ENCODE results near the gene CPM.

The CPM gene

DNA sequence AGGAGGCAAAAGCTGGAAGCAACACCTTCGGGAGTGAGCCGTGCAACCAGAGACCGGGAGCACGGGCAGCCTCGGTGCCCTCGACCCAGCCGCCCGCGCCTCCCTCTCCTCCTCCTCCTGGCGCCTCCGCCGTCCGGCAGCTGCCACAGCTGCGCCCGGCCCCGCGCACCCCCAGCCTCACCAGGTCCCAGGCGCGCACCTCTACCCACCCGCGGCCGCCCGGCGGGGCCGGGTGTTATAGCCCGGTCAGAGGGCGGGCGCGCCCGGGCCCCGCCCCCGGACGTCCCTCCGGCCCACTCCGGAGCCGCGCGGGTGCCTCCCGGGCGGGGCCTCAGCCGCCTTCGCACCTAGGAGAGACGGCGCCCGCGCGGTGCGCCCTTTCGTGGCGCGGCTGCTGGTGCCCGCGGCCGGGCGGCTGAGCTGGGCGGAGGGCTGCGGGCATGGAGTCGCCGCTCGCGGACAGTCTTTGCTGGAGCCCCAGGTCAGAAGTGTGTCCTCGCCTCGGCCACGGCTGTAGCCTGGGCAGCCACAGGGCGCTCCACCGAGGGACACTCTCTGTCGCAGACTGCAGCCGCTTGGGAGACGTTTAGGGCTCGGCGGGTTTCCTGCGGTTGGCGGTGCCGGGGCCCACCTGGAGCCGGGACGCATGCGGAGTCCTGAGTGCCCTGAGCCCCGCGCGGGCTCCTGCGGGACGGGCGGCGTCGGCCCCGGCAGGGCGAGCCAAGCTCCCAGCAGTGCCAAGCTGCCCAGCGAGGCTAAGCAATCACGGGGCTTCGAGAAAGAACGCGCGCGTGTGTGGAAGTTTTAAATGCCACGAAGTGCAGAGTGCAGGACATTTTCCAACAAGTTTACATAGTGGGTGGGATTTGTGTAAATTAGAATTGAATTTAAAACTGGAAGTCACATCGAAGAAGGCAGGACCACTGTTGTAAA, at the start of gene CPM:
TSS of gene CPM (minus strand) at position 211 of the 933 bp plus-strand sequence. CDS start 334 bp downstream, outside the sequence.
- DNase-seq (ENCODE audit: low spot score): peak; percentile 52

DNA sequence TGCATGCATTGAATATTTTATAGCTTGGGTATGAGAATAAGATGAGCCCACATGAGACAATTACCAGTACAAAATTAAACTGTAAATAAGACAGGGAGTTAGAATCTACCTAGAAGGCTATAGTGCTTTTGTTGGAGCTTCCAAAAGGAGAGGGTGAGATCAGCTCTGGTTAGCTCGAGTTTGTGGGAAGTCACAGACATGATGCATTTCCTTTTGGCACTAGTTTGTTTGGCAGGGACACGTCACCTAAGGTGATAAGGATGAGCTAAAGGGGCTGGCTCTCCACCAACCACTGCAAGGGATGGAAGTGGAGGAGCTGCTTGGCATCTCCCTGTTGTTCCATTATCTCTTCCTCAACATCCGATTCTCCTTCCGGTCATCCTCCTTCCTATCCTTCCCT, 48.5 kb upstream of the CPM start:
- no peak for DNase-seq (ENCODE audit: low spot score)

DNA sequence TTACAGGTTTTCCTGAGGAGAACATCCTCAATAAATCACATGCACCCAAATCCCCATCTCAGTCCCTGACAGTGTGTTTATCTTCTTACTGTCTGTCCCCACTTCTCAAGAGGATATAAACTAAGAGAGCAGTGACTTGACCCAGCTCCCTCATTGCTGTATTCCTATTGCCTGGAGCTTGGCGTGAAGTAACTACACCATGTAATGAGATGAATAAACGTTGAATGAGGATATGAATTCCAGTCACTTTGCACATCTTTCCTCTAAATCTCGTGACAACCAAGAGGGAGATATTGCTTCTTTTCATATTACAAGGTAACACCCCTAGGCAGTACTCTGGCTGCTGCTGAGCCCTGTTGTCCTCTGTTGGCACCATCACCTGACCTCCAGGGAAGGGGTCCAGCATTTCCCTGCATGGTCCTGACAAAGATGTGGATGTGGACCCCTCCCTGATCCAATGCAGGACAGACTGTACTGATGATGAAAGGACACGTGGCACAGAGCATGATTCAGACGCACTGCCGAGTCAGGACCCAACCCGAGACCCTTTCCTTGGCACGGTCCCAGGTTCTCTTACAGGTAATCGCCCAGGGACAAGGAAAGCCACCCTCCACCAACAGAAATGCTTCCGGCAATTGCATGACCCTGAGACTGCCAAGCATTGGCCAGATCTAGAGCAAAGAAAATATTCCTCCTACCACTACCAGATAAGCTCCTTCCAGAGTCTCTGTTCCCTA, 47.7 kb upstream of the CPM start:
- no peak for DNase-seq (ENCODE audit: low spot score)

DNA sequence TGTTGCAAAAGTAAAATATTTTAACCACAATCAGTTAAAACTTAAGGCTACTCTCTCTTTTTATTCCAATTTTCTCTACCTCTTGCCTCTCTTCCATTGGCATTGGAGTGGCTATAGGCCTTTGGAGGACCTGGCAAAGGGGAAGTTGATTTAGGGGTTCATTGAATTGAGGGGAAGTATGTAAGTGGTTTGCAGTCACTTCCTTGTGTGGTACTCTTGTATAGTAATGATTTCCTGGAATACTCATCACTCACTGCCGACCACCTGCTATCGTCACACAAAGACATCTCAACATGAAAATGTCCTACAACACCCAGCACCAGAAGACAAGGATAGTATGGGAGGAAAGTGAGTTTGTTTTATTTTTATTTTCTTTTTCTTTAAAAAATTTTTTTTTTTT, 45.7 kb upstream of the CPM start:
- no peak for DNase-seq (ENCODE audit: low spot score)

DNA sequence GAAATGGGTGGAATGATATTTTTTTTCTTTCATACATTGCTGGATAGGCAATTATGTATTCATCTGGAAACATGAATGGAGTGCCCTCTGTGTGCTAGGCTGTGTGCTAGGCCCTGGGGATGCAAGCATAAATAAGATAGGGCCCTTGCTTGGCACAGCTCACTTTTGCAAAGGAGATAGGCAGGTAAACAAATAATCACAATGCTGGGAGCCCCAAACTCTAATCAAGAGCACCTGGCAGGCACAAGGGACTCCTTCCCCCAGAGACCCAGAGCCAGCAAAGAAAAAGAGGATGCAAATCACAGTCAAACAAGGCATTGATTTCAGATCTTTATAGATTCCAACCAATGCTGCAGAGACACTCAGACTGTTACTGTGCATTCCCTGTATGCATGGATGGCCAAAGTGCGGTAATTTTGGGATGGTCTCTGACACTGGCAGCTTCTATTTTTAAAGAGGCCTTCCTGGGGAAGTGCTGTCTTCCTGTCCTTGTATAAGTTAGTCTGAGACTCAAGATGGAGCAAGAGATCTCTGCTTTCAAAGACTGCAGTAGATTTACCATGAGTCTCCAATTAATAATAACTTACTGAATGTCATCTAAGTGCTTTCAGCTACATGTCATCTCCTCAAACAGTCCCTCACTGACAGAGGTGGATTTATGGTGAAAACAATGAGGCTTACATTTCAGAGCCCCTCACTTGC, 45.1 kb upstream of the CPM start:
- no peak for DNase-seq (ENCODE audit: low spot score)

DNA sequence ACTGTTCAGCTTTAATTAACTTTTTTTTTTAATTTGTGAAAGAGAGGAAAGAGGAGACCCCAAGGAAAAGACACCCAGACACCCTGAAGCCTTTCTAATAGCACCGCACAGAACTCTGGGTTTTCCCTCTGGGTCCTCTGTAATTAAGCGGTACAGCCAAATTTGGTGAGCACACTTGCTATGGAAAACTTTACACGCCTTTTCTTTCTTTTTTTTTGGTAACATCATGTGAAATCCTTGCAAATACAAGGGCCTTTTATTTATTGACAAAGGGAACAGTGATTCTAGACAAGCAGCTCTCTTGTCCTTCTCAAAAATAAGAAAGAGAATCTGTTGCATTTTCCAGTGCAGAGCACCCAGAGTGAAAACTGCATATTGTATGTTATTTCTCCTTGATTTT, 44.4 kb upstream of the CPM start:
- no peak for DNase-seq (ENCODE audit: low spot score)

DNA sequence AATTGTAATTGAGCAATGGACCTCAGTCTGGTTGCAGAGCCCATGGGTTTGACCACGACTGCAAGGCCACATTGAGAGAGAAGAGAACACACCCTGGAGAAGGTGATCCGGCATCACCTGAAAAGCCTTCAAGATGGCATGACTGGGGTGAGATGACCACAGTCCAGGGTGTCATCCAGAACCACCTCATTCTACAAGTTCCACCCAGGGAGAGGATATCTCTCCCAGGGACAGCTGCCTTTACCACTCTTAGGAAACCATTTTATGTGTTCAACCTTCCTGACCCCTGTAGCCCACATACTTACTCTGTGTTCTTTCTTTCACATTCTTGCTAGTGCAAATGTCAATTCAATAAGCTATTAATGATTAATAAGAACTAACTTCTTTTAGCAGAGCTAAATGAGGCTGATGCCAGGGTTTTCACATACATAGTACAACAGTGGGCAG, 43.4 kb upstream of the CPM start:
- no peak for DNase-seq (ENCODE audit: low spot score)

DNA sequence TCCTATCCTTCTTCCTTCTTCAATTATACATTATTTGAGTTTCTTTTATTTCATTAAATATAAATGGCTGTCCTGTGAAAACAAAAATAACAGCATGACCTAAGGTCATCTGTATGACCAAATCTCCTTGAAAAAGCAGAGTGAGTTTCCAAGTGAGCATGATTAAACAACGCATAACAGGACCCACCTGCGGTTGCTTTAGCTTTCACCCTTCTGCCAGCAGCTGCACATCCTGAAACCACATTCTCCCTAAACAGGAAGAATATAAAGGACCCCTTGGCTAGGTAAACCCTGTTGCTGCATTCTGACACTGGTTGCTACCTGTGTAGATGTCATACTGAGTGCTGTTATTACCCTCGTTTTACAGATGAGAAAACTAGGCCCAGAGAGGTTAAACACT, 42.8 kb upstream of the CPM start:
- no peak for DNase-seq (ENCODE audit: low spot score)

DNA sequence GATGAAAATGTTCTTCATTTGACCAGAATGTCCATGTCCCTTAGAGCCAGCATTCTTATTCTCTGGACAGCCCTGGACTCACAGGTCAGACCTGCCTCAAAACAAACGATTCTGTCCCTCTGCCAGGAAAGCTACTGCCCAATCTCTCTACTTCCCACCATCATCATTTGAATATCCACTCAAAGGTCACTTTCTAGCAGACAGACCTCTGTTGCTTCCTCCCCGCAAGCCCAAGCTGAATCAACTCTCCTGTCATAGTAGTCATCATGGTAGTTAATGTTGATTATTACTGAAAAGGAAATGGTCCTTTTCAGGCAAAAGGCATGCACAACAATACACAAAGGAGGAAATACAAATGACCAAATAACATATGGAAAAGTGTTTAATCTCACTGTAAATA, 39.6 kb upstream of the CPM start:
- no peak for DNase-seq (ENCODE audit: low spot score)

DNA sequence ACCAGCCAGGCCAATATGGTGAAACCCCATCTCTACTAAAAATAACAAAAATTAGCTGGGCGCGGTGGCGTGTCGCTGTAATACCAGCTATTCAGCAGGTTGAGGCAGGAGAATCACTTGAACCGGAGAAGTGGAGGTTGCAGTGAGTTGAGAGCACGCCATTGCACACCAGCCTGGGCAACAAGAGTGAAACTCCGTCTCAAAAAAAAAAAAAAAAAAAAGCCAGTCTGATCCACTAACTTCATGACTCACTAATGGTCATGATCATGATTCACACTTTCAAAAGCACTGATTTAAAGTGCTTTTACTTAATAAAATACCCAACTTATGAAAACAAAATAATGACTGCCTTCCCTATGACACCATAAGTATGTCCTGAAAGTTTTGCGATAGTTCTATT, 38.4 kb upstream of the CPM start:
- DNase-seq (ENCODE audit: low spot score): no peak

DNA sequence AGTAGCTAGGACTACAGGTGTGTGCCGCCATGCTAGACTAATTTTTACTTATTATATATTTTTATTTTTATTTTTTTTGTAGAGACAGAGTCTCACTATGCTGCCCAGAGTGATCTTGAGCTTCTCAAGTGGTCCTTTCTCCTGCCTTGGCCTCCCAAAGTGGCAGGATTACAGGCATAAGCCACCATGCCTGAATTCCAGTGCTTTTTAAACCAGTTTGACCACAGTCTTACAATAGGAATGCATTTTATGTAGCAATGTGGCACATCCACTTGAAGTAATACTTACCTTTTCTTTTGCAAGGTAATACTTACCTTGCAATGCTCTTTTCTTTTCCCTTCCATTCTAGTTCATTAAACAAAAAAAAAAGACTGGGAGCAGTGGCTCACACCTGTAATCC, 38.0 kb upstream of the CPM start:
- DNase-seq (ENCODE audit: low spot score): no peak

DNA sequence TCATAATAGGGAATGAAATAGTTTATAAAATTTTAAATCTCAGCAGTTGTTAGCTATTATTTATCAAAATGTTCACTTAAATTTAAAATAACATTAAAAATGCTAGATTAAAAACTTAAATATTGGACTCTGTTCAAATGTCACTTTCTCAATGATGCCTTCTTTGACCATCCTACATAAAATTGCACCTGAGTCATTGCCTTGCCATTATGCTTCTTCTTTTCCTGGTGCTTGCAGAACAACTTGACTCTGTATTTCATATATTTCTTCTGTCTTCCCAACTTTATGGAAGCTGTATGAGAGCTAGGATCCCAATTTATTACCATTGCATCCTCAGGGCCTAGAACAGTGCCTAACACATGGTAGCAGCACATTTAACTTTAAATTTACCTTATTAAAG, 37.3 kb upstream of the CPM start:
- DNase-seq (ENCODE audit: low spot score): no peak

DNA sequence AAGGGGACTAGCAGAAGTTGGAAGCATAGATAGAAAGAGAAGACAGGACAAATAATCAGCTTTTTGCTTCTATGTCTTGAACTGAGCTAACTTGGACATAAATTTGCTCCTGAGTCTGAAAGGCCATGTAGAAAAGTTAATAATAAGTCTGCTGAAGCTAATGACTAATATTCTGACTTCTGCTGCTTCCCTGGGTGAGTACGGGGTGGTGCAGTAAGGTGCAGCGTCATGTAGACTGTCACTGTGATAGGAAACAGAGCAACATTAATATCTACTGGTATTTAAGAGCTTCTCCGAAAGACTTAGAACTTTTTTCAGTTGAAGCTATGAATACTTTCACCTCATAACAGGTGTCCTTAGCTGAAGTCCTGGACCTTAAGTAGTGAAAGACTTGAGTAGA, 34.1 kb upstream of the CPM start:
- no peak for DNase-seq (ENCODE audit: low spot score)

DNA sequence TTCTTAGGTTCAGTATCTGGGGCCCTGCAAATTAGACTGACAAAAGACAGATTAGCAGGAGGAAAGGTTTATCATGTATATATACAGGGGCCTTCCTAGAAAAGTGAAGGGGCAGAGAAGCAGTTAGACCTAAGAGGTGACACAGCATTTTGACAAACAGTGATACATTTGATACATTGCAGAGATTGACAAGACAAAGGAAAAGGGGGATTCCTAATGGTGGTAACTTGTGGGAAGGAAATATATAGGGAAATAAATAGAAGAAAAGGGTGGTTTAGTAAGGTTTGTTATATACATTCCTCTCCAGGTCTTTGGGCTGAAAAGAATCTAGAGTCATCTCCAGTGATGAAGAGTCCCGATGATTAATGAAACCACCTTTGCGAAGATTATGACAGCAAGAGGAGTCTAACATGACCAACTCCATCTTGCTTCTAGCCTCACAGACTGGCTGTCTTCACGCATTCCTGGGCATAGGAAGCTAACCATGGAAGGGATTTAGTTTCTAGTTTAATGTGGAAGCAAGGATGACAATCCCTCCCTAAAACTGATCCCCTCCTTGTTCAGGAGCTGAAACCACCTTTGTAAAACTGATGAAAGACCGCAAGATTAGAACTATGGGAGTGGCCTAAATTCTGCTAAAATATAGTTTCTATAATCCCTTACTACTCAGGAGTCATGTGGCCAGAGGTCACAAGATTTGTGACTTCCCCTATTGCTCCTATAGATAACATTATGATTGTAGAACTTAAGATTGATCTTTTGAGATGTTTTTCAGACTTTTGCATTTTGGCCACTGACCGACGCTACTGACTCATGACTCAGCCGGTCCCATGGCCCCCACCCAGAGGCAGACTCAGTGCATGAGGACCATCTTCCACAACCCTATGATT, 31.1 kb upstream of the CPM start:
- no peak for DNase-seq (ENCODE audit: low spot score)

DNA sequence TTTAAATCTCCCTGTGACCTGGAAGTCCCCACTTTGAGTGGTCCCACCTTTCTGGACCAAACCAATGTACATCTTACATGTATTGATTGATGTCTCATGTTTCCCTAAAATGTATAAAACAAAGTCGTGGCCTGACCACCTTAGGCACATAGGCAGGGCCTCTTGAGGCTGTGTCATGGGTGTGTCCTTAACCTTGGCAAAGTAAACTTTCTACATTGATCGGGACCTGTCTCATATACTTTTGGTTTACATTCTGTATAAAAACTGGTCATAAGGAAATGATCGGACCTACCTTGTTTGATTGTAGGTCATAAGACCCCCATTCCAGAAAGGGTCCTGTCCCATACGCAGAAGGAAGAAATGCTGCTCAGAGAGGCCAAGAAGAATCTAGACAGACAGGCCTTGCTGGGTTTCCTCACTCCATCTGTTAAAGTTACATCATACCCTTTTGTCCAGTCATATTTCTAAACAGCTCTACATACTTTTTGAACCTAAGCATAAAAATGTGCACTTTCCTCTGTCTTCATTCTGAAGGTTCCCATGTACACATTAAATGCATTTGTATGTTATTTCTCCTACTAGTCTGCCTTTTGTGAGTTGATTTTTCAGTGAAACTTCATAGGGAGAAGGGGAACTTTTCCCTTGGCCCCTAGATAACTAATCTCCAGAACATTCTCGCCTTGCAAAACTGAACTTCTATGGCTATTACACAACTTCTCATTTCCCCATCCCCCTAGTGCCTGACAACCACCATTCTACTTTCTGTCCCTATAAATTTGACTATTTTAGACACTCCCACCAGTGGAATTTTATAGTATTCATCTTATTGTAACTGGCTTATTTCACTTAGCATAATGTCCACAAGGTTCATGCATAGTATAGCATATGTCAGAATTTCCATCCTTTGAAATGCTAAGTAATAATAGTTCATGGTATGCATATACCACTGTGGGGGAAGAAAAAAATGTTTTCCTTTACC, 30.2 kb upstream of the CPM start:
- no peak for DNase-seq (ENCODE audit: low spot score)

DNA sequence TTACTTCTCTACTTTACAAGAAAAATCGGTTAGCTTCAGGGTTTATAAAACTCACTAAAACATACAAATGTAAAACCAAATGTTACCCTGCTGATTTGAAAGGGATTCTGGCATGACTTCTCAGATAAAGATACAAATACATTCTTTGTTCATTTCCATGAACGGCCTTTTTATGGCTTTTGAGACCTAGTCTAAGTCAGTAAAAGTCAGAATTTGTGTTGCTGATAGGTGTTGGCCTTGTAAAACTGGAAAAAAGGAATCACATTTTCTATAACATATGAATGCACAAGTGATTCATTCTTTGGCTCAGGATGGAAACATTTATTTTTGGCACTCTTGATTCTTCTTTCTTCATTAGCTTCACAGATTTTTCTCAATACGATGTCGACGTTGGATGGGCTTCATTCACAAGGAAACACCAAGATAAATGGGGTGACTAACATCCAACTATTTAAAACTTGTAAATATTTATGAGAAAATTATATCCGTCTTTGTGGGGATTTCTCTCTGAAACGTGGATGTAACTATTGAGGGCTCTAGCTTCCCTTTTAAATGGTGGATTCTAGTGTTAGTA, 27.0 kb upstream of the CPM start:
- no peak for DNase-seq (ENCODE audit: low spot score)

DNA sequence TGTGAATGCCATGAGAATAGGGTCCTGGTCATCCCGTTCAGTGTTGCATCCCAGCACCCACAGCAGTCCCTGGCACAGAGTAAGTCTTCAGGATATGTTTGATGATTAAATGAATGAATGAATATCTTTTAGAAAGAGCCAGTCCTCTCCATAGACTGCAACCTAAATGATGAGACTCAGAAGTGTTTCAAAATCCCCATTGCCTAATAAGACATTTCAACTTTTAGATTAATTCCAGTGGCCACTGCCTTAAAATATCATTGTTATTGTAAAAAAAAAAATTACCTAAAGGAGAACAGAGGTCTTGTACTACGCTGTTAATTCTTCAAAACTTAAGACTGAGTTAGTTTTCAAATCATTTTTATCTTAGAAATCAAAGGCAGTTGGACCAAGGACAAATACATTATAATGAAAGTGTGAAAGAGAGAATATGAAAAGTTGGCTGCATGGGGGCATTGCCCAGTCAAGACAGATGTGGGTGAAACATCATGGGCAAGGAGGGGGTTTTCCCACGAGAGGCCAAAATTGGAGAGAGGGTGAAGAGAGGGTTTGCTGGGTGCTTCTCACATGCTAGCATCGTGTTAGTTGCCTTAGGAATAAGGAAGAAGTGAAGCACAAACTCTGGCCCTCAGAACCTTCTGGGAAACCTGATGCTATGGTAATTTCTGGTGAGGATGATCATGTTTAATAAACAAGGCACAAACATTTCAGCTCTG, 26.3 kb upstream of the CPM start:
- no peak for DNase-seq (ENCODE audit: low spot score)

DNA sequence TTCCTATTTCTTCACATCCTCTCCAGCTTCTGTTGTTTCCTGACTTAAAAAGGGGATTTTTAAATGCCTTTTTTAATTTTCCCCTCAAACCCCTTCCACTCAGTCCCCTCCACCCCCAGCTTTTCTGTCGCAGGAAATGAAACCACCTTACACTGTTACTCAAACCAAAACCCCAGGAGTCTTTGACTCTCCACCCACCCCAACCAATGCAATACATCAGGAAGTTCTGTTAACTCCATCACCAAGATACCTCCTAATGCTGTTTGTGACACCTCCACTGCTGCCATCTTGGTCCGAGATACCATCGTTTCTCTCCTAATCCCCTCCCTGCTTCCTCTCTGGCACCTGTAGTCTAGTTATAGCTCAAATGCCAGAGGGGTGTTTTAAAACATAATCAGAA, 25.4 kb upstream of the CPM start:
- DNase-seq (ENCODE audit: low spot score): no peak

DNA sequence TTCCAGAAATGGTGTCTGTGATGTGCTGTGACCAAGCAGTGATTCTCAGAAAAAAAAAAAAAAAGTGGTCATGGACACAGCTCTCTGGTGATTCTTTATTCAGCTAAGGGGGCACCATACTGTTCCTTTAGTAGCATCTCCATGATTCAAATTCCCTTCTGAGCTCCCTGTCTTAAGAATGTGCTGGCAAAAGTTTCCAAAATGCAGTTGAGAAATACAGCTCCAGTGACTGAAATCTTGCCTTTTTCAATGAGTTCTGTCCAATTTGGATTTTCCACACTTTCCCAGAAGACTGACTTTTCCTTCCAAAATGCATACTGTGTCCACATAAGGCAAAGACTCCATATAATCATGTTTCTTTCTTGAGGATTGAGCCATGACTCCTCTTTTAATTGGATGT, 24.3 kb upstream of the CPM start:
- no peak for DNase-seq (ENCODE audit: low spot score)

All from SW480 (cell line).